ENCODE data around the gene DNAI2.
"Not testable (repeated sequence)": the region's sequence is repeated elsewhere in the genome, so short reads cannot be mapped to it uniquely, and the experiment has no call there.

Gene DNAI2

DNA sequence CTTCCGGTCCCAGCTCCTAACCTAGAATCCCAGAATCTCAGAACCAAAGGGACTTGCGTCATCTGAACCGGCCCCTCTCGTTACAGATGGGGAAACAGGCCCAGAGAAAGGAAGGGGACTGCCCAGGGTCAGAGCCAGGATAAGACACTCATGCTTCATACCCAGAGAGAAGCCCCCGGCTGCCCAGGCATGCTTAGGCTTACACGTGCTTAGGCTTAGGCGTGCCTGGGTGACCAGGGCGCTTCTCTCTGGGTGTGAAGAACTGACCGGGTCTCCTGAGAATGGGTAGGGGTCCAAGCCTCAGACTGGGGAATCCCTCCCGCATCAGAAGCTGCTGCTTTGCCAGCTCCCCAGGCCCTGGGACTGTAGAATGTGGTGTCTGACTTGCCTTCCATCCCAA lies 29.9 kb upstream of the DNAI2 start:
- peak in 3 of 58 donors; percentile 48 to 51 (median 50) for DNase-seq

DNA sequence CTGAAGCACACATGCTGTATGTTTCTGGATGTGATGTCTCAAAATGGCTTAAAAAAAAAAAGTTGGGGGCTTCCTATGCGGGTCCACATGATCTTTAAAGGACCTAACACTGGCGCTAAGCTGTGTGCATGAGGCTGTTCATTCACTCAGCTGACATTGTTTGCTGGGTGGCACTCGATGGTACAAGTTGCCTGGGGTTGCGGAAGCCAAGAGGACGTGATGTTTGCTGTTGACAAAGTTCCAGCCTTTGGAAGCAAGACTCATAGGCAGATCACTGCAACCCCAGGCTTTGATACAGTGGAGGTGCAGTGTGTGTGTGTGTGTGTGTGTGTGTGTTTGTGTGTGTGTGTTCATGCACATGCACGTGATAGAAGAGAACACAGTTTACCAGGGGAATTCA lies 29.5 kb upstream of the DNAI2 start:
- DNase-seq, result peak in 46 of 58 donors; percentile 14 to 86 (median 54)

DNA sequence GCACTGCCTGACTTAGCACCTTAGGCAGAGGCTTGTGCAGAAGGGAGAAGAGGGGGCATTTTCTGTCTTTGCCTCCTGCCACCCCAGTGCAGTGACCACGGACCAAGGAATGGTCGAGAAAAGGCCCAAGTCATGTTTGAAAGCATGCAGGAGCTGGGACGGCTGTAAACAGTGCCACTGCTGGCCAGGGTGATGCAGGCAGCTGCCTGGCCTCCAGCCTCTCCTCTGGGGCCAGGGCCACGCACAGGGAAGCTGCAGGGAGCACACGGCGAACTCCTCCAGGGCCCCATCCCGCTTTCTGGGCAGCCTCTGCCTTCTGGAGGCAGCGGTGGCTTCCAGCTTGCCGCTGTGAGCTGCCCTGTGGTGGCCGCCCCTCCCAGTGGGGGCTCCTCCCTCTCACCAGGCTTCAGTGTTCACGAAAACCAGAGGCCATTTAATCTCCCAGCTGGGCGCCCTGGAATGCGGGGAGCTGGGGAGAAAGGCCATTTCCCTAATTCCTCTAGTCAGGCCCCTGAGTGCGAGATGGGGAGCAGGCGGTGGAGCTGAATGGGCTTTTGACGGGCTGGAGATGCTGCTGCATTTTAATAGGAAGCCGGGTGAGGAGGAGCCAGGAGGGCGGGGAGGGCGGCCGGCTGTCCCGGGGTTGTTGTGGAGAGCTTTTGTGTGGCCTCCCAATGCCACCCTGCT lies 28.7 kb upstream of the DNAI2 start:
- peak in 56 of 58 donors; percentile 31 to 97 (median 86) for DNase-seq

DNA sequence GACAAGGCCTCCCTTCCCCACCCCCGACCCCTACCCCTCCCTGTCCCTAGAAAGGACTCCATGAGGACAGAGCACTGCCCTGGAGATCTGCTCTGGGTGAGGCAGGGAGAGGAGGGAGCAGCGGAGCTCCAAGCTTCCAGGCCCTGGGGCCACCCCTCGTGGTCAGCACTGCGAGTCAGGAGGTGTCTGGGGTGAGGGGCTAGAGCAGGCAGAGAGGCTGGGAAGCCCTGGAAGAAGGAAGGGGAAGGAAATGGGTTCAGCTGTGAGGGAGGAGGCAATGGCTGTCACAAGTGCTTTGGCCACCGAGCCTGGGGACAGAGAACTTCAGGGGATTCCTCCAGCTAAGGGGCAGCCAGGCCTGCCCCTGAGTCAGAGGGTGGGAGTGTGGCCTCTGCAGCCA lies 28.2 kb upstream of the DNAI2 start:
- no peak for DNase-seq

DNA sequence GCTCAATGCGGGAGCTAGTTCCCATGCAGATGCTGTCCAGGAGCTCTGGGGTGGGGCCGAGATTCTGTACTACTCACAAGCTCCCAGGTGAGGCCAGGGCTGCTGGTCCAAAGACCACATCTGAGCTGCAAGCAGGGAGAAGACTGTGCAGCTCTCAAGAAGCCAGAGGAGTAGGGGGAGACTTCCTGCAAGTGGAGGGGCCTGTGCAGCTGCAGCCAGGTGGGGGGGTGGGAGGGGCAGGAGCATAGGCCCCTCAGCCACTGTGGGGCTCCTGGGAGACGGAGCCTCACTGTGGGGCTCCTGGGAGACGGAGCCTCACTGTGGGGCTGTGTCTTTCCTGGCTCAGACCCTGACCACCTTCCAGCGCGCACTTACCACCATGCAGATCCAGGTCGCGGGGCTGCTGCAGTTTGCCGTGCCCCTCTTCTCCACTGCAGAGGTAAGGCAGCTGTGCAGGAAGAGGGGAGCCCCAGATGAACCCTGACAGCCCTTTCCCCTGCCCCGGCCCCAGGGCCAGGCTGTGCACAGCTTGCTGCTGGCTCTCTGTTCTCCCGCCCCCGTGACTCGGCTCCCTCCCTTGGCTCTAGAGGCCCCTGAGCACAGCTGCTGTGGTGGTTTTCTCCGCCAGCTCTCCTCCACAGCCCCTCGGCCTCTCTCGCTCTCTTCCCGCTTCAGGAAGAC lies 24.3 kb upstream of the DNAI2 start:
- DNase-seq, result peak in 13 of 58 donors; percentile 8 to 62 (median 34)

DNA sequence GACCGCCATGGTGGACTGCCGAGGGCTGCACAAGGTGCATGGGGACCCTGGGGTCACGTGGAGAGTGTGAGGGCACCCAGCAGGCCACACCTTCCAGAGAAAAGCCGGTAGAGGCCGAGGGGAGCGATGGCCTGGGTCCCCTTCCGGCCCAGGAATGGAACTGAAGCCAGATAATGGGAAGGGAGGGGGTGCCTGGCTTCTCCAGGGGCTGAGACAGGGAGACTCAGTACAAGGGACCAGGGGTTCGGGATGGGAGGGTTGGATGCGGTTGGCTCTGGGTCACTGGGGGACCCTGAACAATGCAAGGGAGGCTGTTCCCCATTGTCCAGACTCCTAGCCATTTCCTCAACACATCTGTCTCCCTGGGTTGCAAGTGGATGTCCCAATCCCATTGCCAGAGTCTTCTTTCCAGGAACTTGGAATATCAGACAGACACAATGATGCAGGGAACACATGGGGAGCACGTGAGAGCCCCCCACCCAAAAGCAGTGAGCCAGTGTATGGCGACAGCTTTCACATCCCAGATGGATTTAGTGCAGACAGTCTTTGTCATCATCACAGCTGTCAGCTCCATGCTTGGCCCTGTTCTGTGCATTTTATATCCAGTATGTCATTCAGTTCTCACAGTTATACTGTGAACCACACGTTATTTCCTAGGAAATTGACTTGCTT lies 23.6 kb upstream of the DNAI2 start:
- DNase-seq, result no peak

DNA sequence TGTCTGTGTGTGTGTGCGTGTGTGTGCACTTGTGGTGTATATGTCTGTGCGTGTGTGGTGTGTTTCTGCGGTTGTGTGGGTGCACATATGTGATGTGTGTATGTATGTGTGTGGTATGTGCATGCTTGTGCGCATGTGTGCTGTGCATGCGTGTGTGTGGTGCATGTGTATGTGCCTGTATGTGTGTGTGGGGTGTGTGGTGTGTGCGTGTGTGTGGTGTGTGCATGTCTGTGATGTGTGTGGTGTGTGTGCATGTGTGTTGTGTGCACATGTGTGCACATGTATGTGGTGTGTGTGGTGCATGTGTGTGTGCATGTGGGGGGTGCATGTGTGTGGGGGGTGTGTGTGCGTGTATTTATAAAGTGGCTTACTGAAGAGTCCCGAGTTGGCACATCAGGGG lies 23.0 kb upstream of the DNAI2 start:
- no peak for DNase-seq

DNA sequence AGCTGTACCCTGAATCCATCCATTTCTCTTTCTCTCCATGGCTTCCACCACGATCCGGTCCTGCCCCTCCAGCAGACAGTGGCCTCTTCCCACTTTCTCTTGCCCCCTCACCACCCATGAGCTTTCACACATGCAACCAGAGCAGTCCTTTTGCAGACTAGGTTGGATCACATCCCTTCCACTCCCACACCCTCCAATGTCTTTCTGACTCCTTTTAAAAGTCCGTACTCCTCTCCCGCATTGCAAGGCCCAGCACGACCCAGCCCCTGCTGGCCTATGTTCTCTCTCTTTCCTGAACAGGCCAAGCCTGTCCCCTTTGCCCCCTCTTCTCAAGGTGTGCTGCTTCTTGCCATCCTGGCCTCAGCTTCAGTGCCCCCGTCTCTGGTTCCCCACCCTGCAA lies 22.5 kb upstream of the DNAI2 start:
- no peak for DNase-seq

DNA sequence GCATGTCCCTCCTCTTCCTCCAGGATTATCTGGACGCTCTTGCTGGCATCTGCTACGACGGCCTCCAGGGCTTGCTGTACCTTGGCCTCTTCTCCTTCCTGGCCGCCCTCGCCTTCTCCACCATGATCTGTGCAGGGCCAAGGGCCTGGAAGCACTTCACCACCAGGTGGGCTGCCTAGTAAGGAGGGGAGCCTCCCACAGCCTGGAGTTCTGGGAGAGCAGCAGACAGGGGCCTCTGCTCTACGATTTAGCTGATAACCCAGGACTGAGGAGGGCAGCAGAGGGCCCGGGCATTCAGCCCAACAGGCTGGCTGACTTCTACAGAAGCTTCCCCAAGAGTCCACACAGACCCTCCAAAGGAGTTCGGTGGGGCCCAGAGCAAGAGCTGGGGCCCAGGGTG lies 21.8 kb upstream of the DNAI2 start:
- no peak for DNase-seq

DNA sequence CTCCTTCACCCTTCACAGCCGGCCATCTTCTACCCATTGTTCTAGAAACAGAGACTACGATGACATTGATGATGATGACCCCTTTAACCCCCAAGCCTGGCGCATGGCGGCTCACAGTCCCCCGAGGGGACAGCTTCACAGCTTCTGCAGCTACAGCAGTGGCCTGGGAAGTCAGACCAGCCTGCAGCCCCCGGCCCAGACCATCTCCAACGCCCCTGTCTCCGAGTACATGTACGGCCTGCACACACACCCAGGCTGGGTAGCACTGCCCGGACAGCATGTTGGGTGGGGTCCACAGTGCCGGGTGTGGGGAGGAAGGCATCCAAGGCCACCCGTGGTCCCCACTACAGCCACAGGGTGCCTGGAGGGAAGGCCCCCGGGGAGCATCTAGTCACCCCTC lies 21.0 kb upstream of the DNAI2 start:
- no peak for DNase-seq

DNA sequence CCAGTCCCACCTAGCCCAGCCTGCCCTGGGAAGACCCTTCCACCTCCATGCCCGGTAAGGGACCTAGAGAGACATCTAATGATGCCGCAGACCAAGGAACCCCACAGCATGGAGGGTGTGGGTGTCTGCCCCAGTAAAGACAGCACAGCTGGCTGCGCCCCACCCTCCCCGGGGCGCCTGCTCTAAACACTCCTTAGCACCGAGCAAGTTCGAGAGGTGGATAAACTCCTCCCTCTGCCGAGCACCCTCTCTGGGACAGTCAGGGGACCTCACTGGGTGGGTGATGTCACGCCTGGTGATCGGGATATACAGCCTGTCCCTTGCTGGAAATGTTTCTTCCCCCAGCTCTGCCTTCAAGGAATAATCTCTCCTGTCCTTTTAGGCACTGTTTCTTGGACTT lies 16.7 kb upstream of the DNAI2 start:
- DNase-seq, result no peak

DNA sequence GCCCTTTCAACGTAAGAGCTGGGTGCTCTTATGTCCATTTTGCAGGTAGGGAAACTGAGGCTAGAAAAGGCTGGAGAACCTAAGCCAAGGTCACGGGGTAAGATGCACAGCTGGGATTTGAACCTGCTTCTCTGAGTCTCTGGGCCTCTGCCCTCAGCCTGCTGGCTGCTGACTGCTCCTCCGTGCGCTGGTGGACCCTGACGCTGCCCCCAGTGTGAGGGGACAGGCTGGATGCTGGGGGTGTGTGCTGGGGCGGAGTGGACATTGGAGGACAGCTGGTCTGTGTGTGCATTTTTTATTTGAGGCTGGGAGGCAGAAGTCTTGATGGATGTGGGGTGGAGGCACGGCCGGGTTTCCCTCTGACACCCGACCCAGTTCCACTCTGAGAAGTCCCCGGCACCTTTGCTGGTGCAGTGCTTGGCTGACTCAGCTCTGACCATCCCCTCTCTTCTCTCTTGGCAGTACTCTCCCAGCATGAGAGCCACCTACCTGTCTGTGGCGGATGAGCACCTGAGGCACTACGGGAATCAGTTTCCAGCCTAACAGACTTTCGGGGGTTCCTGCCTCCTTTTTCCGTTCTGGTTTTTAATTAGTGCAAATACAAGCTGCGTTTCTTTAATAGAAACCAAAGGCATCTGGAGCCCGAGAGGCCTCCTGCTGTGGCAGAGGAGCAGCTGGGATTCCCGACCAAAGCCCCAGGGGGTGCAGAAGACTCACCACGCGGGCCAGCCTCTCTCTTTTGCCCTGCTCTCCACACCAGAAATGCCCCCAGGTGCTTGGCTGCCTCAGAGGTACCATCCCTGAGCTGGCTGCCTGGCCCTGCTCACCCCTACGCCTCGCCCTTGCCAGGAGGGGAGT lies 14.1 kb upstream of the DNAI2 start:
- DNase-seq, result no peak

DNA sequence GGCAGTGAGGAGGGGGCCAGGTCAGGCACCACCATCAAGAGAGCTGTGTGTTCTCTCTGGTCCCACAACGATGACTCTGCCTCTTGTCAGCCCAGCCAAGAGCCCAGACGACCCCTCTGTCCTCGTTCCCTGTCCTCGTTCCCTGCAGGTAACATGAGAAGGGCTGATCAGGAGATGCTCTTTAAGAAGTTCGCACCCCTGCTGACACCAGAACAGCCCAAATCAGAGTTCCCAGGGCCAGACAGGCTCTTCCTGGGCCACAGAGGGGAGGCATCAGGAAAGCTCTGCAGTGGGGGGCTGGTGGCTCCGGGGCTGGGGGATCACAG lies 13.5 kb upstream of the DNAI2 start:
- no peak for DNase-seq

DNA sequence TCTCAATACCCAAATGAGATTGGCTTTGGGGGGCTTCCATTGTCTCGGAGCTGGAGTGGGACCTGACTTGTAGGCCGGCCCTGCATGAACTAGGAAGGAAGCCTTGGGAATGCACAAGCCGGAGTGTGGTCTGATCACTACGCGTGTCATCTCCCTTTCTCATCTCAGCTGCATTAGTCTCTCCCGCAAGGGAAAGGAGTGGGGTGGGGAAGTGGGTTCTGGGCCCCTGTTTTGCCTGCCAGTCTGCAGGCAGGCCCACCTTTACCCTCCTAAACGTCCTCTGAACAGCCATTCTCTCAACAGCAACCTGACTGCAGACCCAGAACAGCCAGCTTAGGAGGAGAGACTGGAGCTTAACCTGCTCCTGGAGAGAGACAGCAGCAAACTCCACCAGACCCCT lies 11.4 kb upstream of the DNAI2 start:
- DNase-seq, result no peak

DNA sequence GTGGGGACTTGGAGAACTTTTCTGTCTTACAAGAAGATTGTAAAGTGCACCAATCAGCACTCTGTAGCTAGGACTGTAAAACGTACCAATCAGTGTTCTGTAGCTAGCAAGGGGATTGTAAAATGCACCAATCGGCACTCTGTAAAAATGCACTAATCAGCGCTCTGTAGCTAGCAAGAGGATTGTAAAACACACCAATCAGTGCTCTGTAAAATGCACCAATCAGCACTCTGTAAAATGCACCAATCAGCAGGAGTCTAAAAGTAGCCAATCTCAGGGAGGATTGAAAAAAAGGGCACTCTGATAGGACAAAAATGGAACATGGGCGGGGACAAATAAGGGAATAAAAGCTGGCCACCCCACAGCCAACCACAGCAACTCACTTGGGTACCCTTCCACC lies 7.0 kb upstream of the DNAI2 start:
- not testable (repeated sequence) for DNase-seq

DNA sequence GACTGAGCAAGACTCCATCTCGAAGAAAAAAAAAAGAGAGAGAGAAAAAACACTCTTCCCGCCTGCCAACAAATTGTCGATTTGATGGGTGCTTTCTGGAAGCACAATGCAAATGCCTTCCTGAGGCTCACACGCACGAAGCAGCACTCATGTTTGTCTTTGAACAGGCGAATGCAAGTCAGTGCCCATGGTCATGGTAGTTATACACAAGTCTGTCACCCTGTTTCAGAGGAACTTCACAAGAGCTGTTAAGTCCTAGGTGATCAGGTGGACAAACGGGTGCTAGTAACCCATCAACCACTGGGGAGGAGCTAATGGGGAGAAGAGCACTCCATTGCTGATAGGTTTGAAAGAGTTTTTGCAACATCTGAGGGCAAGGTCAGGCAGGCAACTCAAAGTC lies 6.5 kb upstream of the DNAI2 start:
- no peak for DNase-seq

DNA sequence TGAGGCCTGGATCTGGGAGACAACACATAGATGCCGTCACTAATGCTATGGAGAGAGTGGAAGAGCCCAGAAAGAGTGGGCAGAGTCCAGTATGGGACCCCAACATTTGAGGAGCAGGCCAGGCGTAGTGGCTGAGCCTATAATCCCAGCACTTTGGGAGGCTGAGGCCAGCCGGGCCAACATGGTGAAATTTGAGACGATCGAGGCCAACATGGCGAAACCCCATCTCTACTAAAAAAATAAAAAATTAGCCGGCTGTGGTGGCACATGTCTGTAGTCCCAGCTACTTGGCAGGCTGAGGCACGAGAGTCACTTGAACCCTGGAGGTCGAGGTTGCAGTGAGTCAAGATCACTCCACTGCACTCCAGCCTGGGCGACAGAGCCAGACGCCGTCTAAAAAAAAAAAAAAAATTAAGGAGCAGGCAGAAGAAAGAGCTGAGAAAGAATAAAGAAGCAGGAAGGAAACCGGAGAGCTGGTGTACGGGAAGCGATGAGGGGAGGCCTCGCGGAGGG lies 6.0 kb upstream of the DNAI2 start:
- DNase-seq, result no peak

DNA sequence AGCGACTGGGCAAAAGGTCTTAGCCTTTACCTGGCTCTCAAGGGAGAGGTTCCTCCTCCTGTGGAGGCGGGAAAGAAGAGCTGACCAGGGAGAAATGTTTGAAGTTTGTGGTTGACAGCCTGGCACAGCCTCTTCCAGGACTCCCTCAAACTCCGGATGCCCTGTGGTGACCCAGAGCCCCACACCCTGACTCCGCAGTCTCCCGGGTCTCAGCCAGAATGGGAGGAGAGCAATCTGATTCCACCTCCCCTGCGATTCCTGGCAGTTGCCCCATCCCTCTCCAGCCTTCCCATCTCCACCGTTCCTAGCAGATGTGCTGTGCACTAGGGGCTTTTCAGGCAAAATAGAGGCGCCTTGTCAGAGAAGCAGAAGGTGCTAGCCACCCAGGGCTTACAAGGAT lies 5.5 kb upstream of the DNAI2 start:
- no peak for DNase-seq

DNA sequence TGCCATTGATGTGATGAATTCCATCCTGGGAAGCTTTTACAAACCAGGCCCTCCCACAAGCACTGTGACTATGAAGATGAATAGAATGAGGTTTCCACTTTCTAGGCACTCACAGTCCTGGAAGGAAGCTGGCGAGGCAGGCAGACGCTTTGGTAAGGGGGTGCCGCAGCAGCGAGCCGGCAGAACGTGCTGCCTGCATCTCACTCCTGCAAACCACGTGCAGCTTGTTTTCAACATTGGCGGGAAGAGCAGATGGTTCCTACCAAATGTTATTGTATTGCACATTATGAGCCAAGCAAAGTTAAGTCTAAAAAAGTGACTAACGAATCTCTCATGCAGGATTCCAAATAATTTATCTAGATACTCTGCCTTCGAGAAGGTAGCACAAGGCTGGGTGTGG lies 3.7 kb upstream of the DNAI2 start:
- DNase-seq, result peak in 26 of 58 donors; percentile 9 to 65 (median 24)

DNA sequence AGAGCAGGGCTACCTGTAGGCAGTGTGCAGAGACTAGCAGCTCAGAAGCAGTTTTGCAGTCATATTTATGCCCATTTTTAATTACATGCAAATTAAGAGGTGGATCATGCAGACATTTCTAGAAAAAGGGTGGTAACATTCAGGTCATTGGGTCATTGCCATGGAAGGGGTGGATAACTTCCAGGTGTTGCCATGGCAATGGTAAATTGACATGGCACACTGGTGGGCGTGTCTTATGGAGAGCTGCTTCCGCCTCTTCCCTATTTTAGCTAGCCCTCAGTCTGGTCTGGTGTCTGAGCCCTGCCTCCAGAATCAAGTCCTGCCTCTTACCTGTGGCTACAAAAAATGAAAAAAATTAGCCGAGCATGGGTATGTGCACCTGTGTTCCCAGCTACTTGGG lies 2.8 kb upstream of the DNAI2 start:
- peak in 1 of 58 donors; percentile 25 for DNase-seq

DNA sequence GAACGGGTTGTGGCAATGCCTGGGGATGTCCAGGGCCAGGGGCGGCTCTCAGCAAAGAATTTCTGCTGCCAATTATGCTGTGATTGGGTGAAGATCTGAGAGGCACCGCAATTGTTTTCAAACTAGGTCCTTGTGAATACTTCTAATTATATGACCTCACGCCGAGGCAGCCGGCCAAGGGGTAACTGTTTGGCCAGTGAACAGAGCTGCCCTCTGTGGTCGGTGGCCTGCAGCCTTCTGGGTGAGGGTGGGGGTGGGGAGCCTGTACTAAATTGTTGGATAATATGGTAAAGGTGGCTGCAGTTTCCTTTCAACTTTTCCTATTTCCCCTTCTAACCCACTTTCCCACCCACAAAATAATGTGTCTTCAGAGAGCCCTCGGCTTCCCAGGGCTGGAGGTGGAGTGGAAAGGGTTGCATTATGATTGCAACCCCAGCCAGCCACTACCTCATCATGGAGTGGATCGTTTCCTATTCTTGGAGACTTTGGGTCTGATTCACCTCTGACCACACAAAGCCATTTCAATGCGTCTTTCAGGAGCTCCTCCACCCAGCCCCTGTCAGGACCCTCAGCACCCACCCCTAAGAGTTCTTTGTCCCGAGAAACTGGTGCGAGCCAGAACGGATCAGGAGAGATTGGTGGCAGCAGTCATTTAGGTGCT lies 2.0 kb upstream of the DNAI2 start:
- DNase-seq, result peak in 55 of 58 donors; percentile 35 to 93 (median 80)
